Spleen (tissue), 7 donors: ENCODE data around the gene IP6K3.

Source experiments
- CTCF ChIP-seq, 11 experiments: fragments of 200-600 bp in 7 of 11; fragments of 450-650 bp in 4 of 11; sonication (generic) in 4 of 11; IDR thresholded peaks in 8 of 11; conservative IDR thresholded peaks in 3 of 11; 1 replicate in 7 of 11; 2 replicates in 4 of 11; pipeline versions ENCODE4 v1.4.0 to v1.8.0; 2016 to 2021; ENCODE audit warnings: antibody characterized with exemption in 11 of 11, inconsistent platforms in 4 of 11, mild to moderate bottlenecking in 1 of 11
- POLR2A ChIP-seq, 3 donors: fragments of 450-650 bp; IDR thresholded peaks; one replicate each; pipeline ENCODE4 v1.5.1; 2017; ENCODE audit warnings: antibody characterized with exemption in 3 of 3, mild to moderate bottlenecking in 1 of 3
- donor health status: DM: no; HTN: no; CAD: no; lungs with moderate emphysema.
- donor health status: DM: no; HTN: no; CAD: no.
- donor health status: DM: no; HTN: no; CAD: no.

- TF ChIP-seq CTCF (IDR thresholded peaks at IDR 0.05 in 8 of 11, conservative IDR thresholded peaks at IDR 0.05 in 3 of 11) = no peak
- TF ChIP-seq POLR2A (IDR thresholded peaks at IDR 0.05) = no peak
Measured at GRCh38 chr6:33719326-33719987, 27.2 kb downstream of the IP6K3 start.
